VCaP (cell line): ENCODE measurements around the gene F8A2.

Experiments used
- H3K27ac ChIP-seq: fragments of 450-650 bp; 2 replicates; pipeline ENCODE4 v1.5.1; 2017
- TF ChIP-seq, protein P1 (sequence below): fragments of 450-650 bp; conservative IDR thresholded peaks from 2 replicates; pipeline ENCODE4 v1.5.1; 2017; ENCODE audit warnings: mild to moderate bottlenecking, moderate library complexity

Gene F8A2

GRCh38 chrX:155406429-155406828 is 24.5 kb downstream of the F8A2 start:
- TF ChIP-seq, protein P1, sequence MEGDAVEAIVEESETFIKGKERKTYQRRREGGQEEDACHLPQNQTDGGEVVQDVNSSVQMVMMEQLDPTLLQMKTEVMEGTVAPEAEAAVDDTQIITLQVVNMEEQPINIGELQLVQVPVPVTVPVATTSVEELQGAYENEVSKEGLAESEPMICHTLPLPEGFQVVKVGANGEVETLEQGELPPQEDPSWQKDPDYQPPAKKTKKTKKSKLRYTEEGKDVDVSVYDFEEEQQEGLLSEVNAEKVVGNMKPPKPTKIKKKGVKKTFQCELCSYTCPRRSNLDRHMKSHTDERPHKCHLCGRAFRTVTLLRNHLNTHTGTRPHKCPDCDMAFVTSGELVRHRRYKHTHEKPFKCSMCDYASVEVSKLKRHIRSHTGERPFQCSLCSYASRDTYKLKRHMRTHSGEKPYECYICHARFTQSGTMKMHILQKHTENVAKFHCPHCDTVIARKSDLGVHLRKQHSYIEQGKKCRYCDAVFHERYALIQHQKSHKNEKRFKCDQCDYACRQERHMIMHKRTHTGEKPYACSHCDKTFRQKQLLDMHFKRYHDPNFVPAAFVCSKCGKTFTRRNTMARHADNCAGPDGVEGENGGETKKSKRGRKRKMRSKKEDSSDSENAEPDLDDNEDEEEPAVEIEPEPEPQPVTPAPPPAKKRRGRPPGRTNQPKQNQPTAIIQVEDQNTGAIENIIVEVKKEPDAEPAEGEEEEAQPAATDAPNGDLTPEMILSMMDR, result no peak
- no peak overlapping the region for H3K27ac ChIP-seq

DNA sequence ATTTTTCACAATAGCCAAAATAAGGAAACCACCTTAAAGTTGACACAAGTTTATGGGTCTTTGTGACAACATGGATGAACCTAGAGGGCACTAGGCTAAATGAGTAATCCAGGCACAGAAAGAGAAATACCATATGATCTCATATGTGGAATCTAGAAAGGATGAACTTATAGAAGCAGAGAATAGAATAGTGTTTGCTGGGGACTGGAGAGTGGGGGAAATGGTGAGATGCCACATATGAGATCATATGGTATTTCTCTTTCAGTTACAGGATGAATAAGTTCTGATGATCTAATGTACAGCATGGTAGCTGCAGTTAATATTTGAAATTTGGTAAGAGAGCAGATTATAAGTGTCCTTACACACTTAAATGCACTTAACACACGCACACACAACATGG is 35.9 kb downstream of the F8A2 start:
- H3K27ac ChIP-seq, result no peak overlapping the region
- TF ChIP-seq, protein P1, result no peak
